GM19397 (cell line): Measurements from ENCODE around the gene SRCAP.

ENCODE experiments used
- ATAC-seq: cut with Tn5 transposase; IDR thresholded peaks from one replicate; pipeline ENCODE4 v1.9.1; 2021; ENCODE audit warnings: mild to moderate bottlenecking, moderate library complexity; ENCODE audit not compliant: unreplicated experiment

Gene SRCAP

GRCh38 chr16:30728321-30728720 lies 29.4 kb downstream of the SRCAP start:
- no peak for ATAC-seq

- no peak for ATAC-seq
Measured at GRCh38 chr16:30728899-30729672, 30.1 kb downstream of the SRCAP start.

GRCh38 chr16:30731411-30731810 lies 32.4 kb downstream of the SRCAP start:
- ATAC-seq: no peak

GRCh38 chr16:30736995-30737793 lies 38.2 kb downstream of the SRCAP start:
- no peak for ATAC-seq

- no peak for ATAC-seq
Measured at GRCh38 chr16:30737794-30738648, 39.0 kb downstream of the SRCAP start.

GRCh38 chr16:30738984-30739951 lies 40.3 kb downstream of the SRCAP start:
- no peak for ATAC-seq

GRCh38 chr16:30740364-30741251 lies 41.6 kb downstream of the SRCAP start:
- no peak for ATAC-seq

GRCh38 chr16:30741461-30741914 lies 42.5 kb downstream of the SRCAP start:
- ATAC-seq: no peak

- no peak for ATAC-seq
Measured at GRCh38 chr16:30743716-30744115, 44.7 kb downstream of the SRCAP start.

- ATAC-seq: no peak
Measured at GRCh38 chr16:30744183-30744582, 45.2 kb downstream of the SRCAP start.

- ATAC-seq: no peak
Measured at GRCh38 chr16:30745082-30745481, 46.1 kb downstream of the SRCAP start.

GRCh38 chr16:30746638-30747175 lies 47.7 kb downstream of the SRCAP start:
- ATAC-seq: no peak

- ATAC-seq: no peak
Measured at GRCh38 chr16:30747331-30747730, 48.4 kb downstream of the SRCAP start.

- peak; percentile 98 for ATAC-seq
Measured at GRCh38 chr16:30747799-30748633, 49.0 kb downstream of the SRCAP start, which contains the start of gene PHKG2. Gene PHKG2 (plus strand): TSS chr16:30748425. CDS start chr16:30748821, 396 bp downstream.

- peak; percentile 14 for ATAC-seq
Measured at GRCh38 chr16:30748634-30749445, 49.9 kb downstream of the SRCAP start.

- no peak for ATAC-seq
Measured at GRCh38 chr16:30750201-30750600, 51.2 kb downstream of the SRCAP start.
